Right atrium auricular region (tissue), 2 donors: ENCODE measurements around the gene GALNT18. TPM values are rescaled to one million over a fixed set of nuclear protein-coding genes. Genes with fewer than 3 reads are reported as not detected.
"Not testable (repeated sequence)": the region's sequence is repeated elsewhere in the genome, so short reads cannot be mapped to it uniquely, and the experiment has no call there.

Experiments used
- DNase-seq: peaks from one replicate; pipeline ENCODE4 v3.0.0-alpha.2; 2019; ENCODE audit warnings: low spot score
- H3K27ac ChIP-seq, 2 donors: fragments of 200-600 bp; sonication (generic); 1 replicate in 1 of 2; 2 replicates in 1 of 2; pipeline ENCODE4 v1.5.1; 2016 to 2019
- H3K27me3 ChIP-seq, 2 donors: fragments of 200-600 bp; sonication (generic); one replicate each; pipeline versions ENCODE4 v1.5.1 to v1.6.0; 2017 to 2019
- H3K36me3 ChIP-seq: fragments of 200-600 bp; sonication (generic); one replicate; pipeline ENCODE4 v1.5.1; 2016
- H3K4me1 ChIP-seq, 2 donors: fragments of 200-600 bp; sonication (generic); one replicate each; pipeline versions ENCODE4 v1.5.1 to v1.6.0; 2017 to 2019
- H3K4me3 ChIP-seq, 2 donors: fragments of 200-600 bp; sonication (generic); 1 replicate in 1 of 2; 2 replicates in 1 of 2; pipeline ENCODE4 v1.5.1; 2017 to 2019; ENCODE audit warnings: mild to moderate bottlenecking in 1 of 2, moderate library complexity in 1 of 2
- H3K9me3 ChIP-seq, 2 donors: fragments of 200-600 bp; sonication (generic); one replicate each; pipeline ENCODE4 v1.5.1; 2019
- CTCF ChIP-seq, 2 donors: fragments of 200-600 bp; sonication (generic); IDR thresholded peaks; one replicate each; pipeline ENCODE4 v1.5.1; 2019; ENCODE audit warnings: antibody characterized with exemption in 2 of 2
- total RNA-seq, 2 donors: library from RNA; depleted of rRNA; stranded (reverse); fragments of >200 nt; gene quantifications; one replicate each; pipeline ENCODE4 v1.1.0, GENCODE V29; 2016

GALNT18 gene
- total RNA-seq, 2 donors from 2014 or later = 22.2 to 26.8 TPM

GRCh38 chr11:11454671-11455223 lies 167.1 kb downstream of the GALNT18 start:
- H3K27ac ChIP-seq = no peak overlapping the region
- H3K27me3 ChIP-seq = no peaks in the 10 kb centered on the region
- H3K36me3 ChIP-seq = no peaks in the 10 kb centered on the region
- DNase-seq = no peak
- H3K4me3 ChIP-seq = no peak overlapping the region
- no peak for TF ChIP-seq CTCF (IDR thresholded peaks at IDR 0.05)
- H3K9me3 ChIP-seq = peaks cover 0 to 3% of the 10 kb centered on the region in 2 donors
- H3K4me1 ChIP-seq = peaks cover 0 to 7% of the 10 kb centered on the region in 2 donors

GRCh38 chr11:11451501-11452005 lies 170.3 kb downstream of the GALNT18 start:
- Histone ChIP-seq H3K4me1 (peaks cover 0 to 4% of the 10 kb centered on the region in 2 donors), H3K36me3 (no peaks in the 10 kb centered on the region), H3K9me3 (no peaks in the 10 kb centered on the region), H3K27me3 (no peaks in the 10 kb centered on the region), H3K4me3 (no peak overlapping the region), H3K27ac (no peak overlapping the region)
- no peak for DNase-seq
- no peak for TF ChIP-seq CTCF (IDR thresholded peaks at IDR 0.05)

- Histone ChIP-seq H3K4me3 (no peak overlapping the region), H3K27ac (no peak overlapping the region), H3K36me3 (no peaks in the 10 kb centered on the region), H3K4me1 (peaks cover 0 to 4% of the 10 kb centered on the region in 2 donors), H3K9me3 (no peaks in the 10 kb centered on the region), H3K27me3 (no peaks in the 10 kb centered on the region)
- TF ChIP-seq CTCF (IDR thresholded peaks at IDR 0.05) = no peak
- DNase-seq = no peak
Measured at GRCh38 chr11:11450744-11451362, 171.0 kb downstream of the GALNT18 start.

GRCh38 chr11:11449327-11449726 lies 172.5 kb downstream of the GALNT18 start:
- no peak overlapping the region for H3K27ac ChIP-seq

GRCh38 chr11:11448626-11449025 lies 173.2 kb downstream of the GALNT18 start:
- Histone ChIP-seq H3K4me1 (peaks cover 0 to 25% of the 10 kb centered on the region in 2 donors), H3K36me3 (no peaks in the 10 kb centered on the region)
- no peak for DNase-seq

More at GRCh38 chr11:11449327-11449726, 172.5 kb downstream of the GALNT18 start:
- Histone ChIP-seq H3K4me1 (peaks cover 0 to 18% of the 10 kb centered on the region in 2 donors), H3K9me3 (no peaks in the 10 kb centered on the region), H3K4me3 (no peak overlapping the region), H3K27me3 (no peaks in the 10 kb centered on the region), H3K36me3 (no peaks in the 10 kb centered on the region)
- no peak for DNase-seq
- TF ChIP-seq CTCF (IDR thresholded peaks at IDR 0.05) = no peak

GRCh38 chr11:11447601-11448000 lies 174.2 kb downstream of the GALNT18 start:
- not testable (repeated sequence) for H3K9me3 ChIP-seq, H3K36me3 ChIP-seq, DNase-seq, H3K27ac ChIP-seq, H3K4me3 ChIP-seq, H3K27me3 ChIP-seq
- peaks cover 0 to 35% of the 10 kb centered on the region in 2 donors for H3K4me1 ChIP-seq

More at GRCh38 chr11:11448626-11449025, 173.2 kb downstream of the GALNT18 start:
- Histone ChIP-seq H3K27ac (no peak overlapping the region), H3K9me3 (no peaks in the 10 kb centered on the region), H3K27me3 (no peaks in the 10 kb centered on the region), H3K4me3 (no peak overlapping the region)
- no peak for TF ChIP-seq CTCF (IDR thresholded peaks at IDR 0.05)
